ENCODE data around the gene NPM1. TPM values are rescaled to one million over a fixed set of nuclear protein-coding genes. Genes with fewer than 3 reads are reported as not detected.

NPM1 gene
- total and polyA plus RNA-seq, 4 donors, result 133 to 959 (median 363) TPM

DNA sequence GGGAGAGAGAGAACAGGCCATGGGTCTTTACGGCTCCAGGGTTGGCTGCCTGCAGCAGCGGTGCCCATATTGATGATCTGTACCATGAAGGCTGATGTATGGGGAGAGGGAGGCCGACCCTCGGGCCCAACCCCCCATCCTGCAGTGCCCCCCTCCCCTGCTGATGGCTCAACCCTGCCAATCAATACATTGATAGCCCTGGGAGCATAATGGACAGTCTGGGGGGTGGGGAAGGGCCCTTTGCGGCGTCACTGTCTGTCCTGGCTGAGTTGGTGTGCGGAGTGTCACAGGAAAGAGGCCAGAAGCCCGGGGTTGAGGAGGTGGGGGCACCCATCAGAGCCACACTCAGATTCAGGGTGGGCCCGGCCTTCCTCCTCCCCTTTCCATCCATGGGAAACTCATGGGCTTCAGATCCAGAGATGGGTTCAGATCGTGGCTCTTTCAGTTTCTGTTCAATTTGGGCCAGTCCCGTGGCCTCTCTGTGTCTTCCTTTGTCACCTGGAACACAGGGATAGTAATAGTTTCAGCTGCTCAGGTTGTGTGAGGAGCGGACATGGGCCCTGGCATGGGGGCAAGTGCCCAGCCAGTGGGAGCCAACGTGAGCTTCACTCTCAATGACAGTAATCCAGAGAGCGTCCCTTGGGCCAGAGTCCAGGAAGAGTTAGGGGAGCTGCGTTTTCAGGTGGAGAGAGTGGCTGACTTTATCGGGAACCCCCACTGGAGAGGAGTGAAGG, 41.3 kb downstream of the NPM1 start:
- 79% methylated on average over 16 of the region's 16 CpGs for WGBS
- Histone ChIP-seq H3K9ac (ENCODE audit: low read depth in 1 of 2, low read length in 2 of 2) (no peak overlapping the region), H3K36me3 (ENCODE audit: control insufficient read depth in 4 of 4, insufficient read depth in 3 of 4, low read depth in 1 of 4, low read length in 3 of 4) (no peaks in the 10 kb centered on the region), H3K9me3 (ENCODE audit: control insufficient read depth in 4 of 4, low read length in 3 of 4) (no peaks in the 10 kb centered on the region), H3K27me3 (ENCODE audit: control insufficient read depth in 4 of 4, insufficient read depth in 4 of 4, low read length in 3 of 4) (no peaks in the 10 kb centered on the region), H3K4me1 (ENCODE audit: control insufficient read depth in 4 of 4, insufficient read depth in 4 of 4, low read length in 3 of 4) (no peaks in the 10 kb centered on the region), H3K27ac (ENCODE audit: low read depth in 1 of 2, low read length in 2 of 2) (no peak overlapping the region), H3K4me3 (ENCODE audit: low read depth in 1 of 3, low read length in 3 of 3) (no peak overlapping the region)
- no peak for DNase-seq (ENCODE audit: low spot score)
- no peak for TF ChIP-seq EGR1 (IDR thresholded peaks at IDR 0.05; ENCODE audit: low read depth in 2 of 2)
- TF ChIP-seq, protein P1, sequence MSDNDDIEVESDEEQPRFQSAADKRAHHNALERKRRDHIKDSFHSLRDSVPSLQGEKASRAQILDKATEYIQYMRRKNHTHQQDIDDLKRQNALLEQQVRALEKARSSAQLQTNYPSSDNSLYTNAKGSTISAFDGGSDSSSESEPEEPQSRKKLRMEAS (IDR thresholded peaks at IDR 0.05), result no peak
- no peak for TF ChIP-seq YY1 (IDR thresholded peaks at IDR 0.05)
- no peak for TF ChIP-seq RAD21 (IDR thresholded peaks at IDR 0.05)
- no peak for TF ChIP-seq SP1 (IDR thresholded peaks at IDR 0.05)

DNA sequence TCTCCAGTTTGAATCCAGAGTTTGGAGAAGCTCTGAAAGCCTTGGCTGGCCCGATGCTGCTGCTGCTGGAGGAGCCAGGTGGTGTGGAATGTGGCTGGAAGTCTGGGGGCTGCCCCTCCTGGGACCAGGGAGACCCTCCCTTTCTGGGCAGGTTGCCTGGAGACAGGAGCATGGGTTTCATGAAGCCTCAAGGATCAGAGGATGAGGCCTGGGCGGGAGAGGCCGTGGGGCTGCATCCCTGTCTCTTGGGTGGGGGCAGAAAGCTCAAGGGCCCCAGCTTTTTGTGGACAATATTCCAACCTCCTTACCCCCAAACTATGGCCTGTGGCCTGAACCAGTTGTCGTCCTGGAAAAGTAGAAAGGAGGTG, 41.9 kb downstream of the NPM1 start:
- 91% methylated on average over 4 of the region's 4 CpGs for WGBS
- H3K36me3 ChIP-seq (ENCODE audit: control insufficient read depth in 4 of 4, insufficient read depth in 3 of 4, low read depth in 1 of 4, low read length in 3 of 4), result no peaks in the 10 kb centered on the region
- TF ChIP-seq, protein P2, sequence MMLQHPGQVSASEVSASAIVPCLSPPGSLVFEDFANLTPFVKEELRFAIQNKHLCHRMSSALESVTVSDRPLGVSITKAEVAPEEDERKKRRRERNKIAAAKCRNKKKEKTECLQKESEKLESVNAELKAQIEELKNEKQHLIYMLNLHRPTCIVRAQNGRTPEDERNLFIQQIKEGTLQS (IDR thresholded peaks at IDR 0.05), result no peak
- no peak for TF ChIP-seq FOXA1 (IDR thresholded peaks at IDR 0.05)
- no peak overlapping the region for H3K4me3 ChIP-seq (ENCODE audit: low read depth in 1 of 3, low read length in 3 of 3)
- H3K27ac ChIP-seq (ENCODE audit: low read depth in 1 of 2, low read length in 2 of 2), result no peak overlapping the region
- no peaks in the 10 kb centered on the region for H3K27me3 ChIP-seq (ENCODE audit: control insufficient read depth in 4 of 4, insufficient read depth in 4 of 4, low read length in 3 of 4)
- no peak for DNase-seq (ENCODE audit: low spot score)
- H3K9ac ChIP-seq (ENCODE audit: low read depth in 1 of 2, low read length in 2 of 2), result no peak overlapping the region
- H3K9me3 ChIP-seq (ENCODE audit: control insufficient read depth in 4 of 4, low read length in 3 of 4), result no peaks in the 10 kb centered on the region
- H3K4me1 ChIP-seq (ENCODE audit: control insufficient read depth in 4 of 4, insufficient read depth in 4 of 4, low read length in 3 of 4), result no peaks in the 10 kb centered on the region

DNA sequence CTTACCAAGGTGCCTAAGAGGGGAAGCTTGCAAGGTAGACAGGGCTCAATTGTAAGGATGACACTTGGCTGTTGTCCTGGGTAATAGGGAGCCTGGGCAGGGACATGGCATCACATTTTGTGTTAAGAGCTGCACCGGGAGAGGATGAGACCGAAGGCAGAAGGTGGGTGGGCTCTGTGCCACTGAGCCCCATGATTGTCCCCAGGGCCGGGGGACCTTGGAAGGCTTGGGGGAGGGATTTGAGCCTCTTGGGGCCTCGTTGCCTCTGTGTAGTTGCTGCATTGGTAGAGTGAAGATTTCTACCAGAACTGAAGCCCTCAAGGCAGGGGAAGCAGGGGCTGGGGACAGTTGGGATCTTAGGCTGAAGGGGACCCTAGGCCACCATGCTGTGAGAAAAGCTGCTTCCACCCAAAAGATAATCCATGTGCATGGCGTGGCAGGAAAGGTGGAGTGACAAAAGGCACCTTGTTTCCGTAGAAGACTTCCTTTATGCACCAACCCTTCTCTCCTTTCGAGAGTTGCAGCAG, 43.7 kb downstream of the NPM1 start:
- no peaks in the 10 kb centered on the region for H3K36me3 ChIP-seq (ENCODE audit: control insufficient read depth in 4 of 4, insufficient read depth in 3 of 4, low read depth in 1 of 4, low read length in 3 of 4)
- no peaks in the 10 kb centered on the region for H3K4me1 ChIP-seq (ENCODE audit: control insufficient read depth in 4 of 4, insufficient read depth in 4 of 4, low read length in 3 of 4)
- no peak for TF ChIP-seq YY1 (IDR thresholded peaks at IDR 0.05)
- TF ChIP-seq TAF1 (conservative IDR thresholded peaks at IDR 0.05), result no peak
- TF ChIP-seq SP1 (IDR thresholded peaks at IDR 0.05), result no peak
- no peak for TF ChIP-seq FOXA1 (IDR thresholded peaks at IDR 0.05)
- TF ChIP-seq RXRA (IDR thresholded peaks at IDR 0.05), result no peak
- TF ChIP-seq, protein P3, sequence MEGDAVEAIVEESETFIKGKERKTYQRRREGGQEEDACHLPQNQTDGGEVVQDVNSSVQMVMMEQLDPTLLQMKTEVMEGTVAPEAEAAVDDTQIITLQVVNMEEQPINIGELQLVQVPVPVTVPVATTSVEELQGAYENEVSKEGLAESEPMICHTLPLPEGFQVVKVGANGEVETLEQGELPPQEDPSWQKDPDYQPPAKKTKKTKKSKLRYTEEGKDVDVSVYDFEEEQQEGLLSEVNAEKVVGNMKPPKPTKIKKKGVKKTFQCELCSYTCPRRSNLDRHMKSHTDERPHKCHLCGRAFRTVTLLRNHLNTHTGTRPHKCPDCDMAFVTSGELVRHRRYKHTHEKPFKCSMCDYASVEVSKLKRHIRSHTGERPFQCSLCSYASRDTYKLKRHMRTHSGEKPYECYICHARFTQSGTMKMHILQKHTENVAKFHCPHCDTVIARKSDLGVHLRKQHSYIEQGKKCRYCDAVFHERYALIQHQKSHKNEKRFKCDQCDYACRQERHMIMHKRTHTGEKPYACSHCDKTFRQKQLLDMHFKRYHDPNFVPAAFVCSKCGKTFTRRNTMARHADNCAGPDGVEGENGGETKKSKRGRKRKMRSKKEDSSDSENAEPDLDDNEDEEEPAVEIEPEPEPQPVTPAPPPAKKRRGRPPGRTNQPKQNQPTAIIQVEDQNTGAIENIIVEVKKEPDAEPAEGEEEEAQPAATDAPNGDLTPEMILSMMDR (IDR thresholded peaks at IDR 0.05; ENCODE audit: low read depth, low read length, missing input control), result no peak
- no peak for TF ChIP-seq GABPA (IDR thresholded peaks at IDR 0.05 in 1 of 2, conservative IDR thresholded peaks at IDR 0.05 in 1 of 2)
- no peak for TF ChIP-seq EGR1 (IDR thresholded peaks at IDR 0.05; ENCODE audit: low read depth in 2 of 2)
- TF ChIP-seq, protein P4, sequence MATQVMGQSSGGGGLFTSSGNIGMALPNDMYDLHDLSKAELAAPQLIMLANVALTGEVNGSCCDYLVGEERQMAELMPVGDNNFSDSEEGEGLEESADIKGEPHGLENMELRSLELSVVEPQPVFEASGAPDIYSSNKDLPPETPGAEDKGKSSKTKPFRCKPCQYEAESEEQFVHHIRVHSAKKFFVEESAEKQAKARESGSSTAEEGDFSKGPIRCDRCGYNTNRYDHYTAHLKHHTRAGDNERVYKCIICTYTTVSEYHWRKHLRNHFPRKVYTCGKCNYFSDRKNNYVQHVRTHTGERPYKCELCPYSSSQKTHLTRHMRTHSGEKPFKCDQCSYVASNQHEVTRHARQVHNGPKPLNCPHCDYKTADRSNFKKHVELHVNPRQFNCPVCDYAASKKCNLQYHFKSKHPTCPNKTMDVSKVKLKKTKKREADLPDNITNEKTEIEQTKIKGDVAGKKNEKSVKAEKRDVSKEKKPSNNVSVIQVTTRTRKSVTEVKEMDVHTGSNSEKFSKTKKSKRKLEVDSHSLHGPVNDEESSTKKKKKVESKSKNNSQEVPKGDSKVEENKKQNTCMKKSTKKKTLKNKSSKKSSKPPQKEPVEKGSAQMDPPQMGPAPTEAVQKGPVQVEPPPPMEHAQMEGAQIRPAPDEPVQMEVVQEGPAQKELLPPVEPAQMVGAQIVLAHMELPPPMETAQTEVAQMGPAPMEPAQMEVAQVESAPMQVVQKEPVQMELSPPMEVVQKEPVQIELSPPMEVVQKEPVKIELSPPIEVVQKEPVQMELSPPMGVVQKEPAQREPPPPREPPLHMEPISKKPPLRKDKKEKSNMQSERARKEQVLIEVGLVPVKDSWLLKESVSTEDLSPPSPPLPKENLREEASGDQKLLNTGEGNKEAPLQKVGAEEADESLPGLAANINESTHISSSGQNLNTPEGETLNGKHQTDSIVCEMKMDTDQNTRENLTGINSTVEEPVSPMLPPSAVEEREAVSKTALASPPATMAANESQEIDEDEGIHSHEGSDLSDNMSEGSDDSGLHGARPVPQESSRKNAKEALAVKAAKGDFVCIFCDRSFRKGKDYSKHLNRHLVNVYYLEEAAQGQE (IDR thresholded peaks at IDR 0.05), result no peak
- no peaks in the 10 kb centered on the region for H3K27me3 ChIP-seq (ENCODE audit: control insufficient read depth in 4 of 4, insufficient read depth in 4 of 4, low read length in 3 of 4)
- no peaks in the 10 kb centered on the region for H3K9me3 ChIP-seq (ENCODE audit: control insufficient read depth in 4 of 4, low read length in 3 of 4)
- H3K9ac ChIP-seq (ENCODE audit: low read depth in 1 of 2, low read length in 2 of 2), result no peak overlapping the region
- WGBS, result 89% methylated on average over 7 of the region's 7 CpGs
- no peak overlapping the region for H3K27ac ChIP-seq (ENCODE audit: low read depth in 1 of 2, low read length in 2 of 2)
- no peak for DNase-seq (ENCODE audit: low spot score)
- H3K4me3 ChIP-seq (ENCODE audit: low read depth in 1 of 3, low read length in 3 of 3), result no peak overlapping the region

Measured in liver (tissue), 9 donors.